HCT116 (cell line): Measurements from ENCODE around the gene BCDIN3D. TPM values are rescaled to one million over a fixed set of nuclear protein-coding genes. Genes with fewer than 3 reads are reported as not detected.

Experiments used
- ATAC-seq: fragments of 200-7000 bp; cut with Tn5 transposase; 2 replicates; pipeline ENCODE4 v1.9.1; 2020; ENCODE audit warnings: mild to moderate bottlenecking, moderate library complexity
- BruUV-seq: library from RNA; stranded (reverse); fragments of 400-500 nt; replicated peaks from 2 replicates; lab custom pipeline; 2021; lab: Mats Ljungman, UMichigan
- CTCF ChIA-PET: fragments of 300-600 bp; sonication (Branson Sonifier 250); formaldehyde crosslinking; loops from one replicate; lab custom pipeline; 2021; ENCODE audit warnings: antibody characterized with exemption; lab: Charles Lee
- POLR2A ChIA-PET: fragments of 300-600, 350-600 bp; sonication (Branson Sonifier 250); formaldehyde crosslinking; loops from one replicate; lab custom pipeline; 2021; ENCODE audit warnings: antibody characterized with exemption; lab: Charles Lee
- RAD21 ChIA-PET, 2 experiments: fragments of 300-600 bp; sonication (Branson Sonifier 250); formaldehyde crosslinking; loops; one replicate each; lab custom pipeline; 2023; ENCODE audit warnings: low total read pairs in 2 of 2; ENCODE audit not compliant: uncharacterized antibody in 2 of 2, unreplicated experiment in 2 of 2, low non-redundant PET in 1 of 2; lab: Charles Lee
- DNase-seq: peaks from one replicate; pipeline ENCODE4 v3.0.0-alpha.2; 2010; ENCODE audit warnings: low read depth, low spot score
- H2AFZ ChIP-seq: fragments of 200-600 bp; shearing (Covaris generic), sonication (generic); 2 replicates; pipeline ENCODE4 v1.6.1; 2017; ENCODE audit warnings: low read depth, mixed run types, mixed read lengths, antibody characterized with exemption, low read length; ENCODE audit not compliant: poor library complexity, severe bottlenecking
- H3K27ac ChIP-seq: 2 replicates; pipeline ENCODE4 v1.5.1; 2012; ENCODE audit warnings: low read depth, low read length
- H3K27me3 ChIP-seq: fragments of 200-600 bp; sonication (generic); 2 replicates; pipeline ENCODE4 v1.6.1; 2016; ENCODE audit warnings: mixed run types, low read length, mixed read lengths; ENCODE audit not compliant: insufficient read depth
- H3K36me3 ChIP-seq, 2 experiments: fragments of 200-500 bp in 1 of 2; fragments of 200-600 bp in 1 of 2; sonication (Bioruptor generic) in 1 of 2; sonication (generic) in 1 of 2; 2 replicates each; pipeline versions ENCODE4 v1.5.1 to v1.6.1; 2014 to 2016; ENCODE audit warnings: low read length in 2 of 2, inconsistent platforms in 1 of 2, mixed read lengths in 1 of 2, mixed run types in 1 of 2; ENCODE audit not compliant: insufficient read depth in 2 of 2, control insufficient read depth in 1 of 2
- H3K4me1 ChIP-seq, 2 experiments: fragments of 200-600 bp in 1 of 2; sonication (generic) in 1 of 2; 2 replicates each; pipeline versions ENCODE4 v1.5.1 to v1.6.1; 2012 to 2017; ENCODE audit warnings: low read length in 2 of 2, inconsistent platforms in 1 of 2, mild to moderate bottlenecking in 1 of 2, mixed read lengths in 1 of 2, mixed run types in 1 of 2, moderate library complexity in 1 of 2; ENCODE audit not compliant: insufficient read depth in 2 of 2, control insufficient read depth in 1 of 2
- H3K4me2 ChIP-seq: fragments of 200-600 bp; sonication (generic); 2 replicates; pipeline ENCODE4 v1.6.1; 2017; ENCODE audit warnings: mixed run types, low read length, mixed read lengths
- H3K4me3 ChIP-seq, 2 experiments: fragments of 200-600 bp in 1 of 2; sonication (generic) in 1 of 2; replicated peaks in 1 of 2; 2 replicates each; pipeline ENCODE4 v1.5.1; 2011 to 2016; ENCODE audit warnings: low read length in 2 of 2, control low read depth in 1 of 2, low read depth in 1 of 2, mild to moderate bottlenecking in 1 of 2, mixed read lengths in 1 of 2, mixed run types in 1 of 2
- H3K79me2 ChIP-seq: fragments of 200-600 bp; sonication (generic); 2 replicates; pipeline ENCODE4 v1.6.1; 2017; ENCODE audit warnings: mild to moderate bottlenecking, mixed run types, low read length, moderate library complexity, mixed read lengths; ENCODE audit not compliant: insufficient read depth
- H3K9ac ChIP-seq: fragments of 200-600 bp; sonication (generic); 2 replicates; pipeline ENCODE4 v1.6.1; 2016; ENCODE audit warnings: low read length, mixed read lengths
- H3K9me2 ChIP-seq: fragments of 200-600 bp; sonication (generic), shearing (Covaris generic); 2 replicates; pipeline ENCODE4 v1.6.1; 2017; ENCODE audit warnings: mixed run types, mild to moderate bottlenecking, moderate library complexity; ENCODE audit not compliant: insufficient read depth
- H3K9me3 ChIP-seq, 2 experiments: fragments of 200-500 bp in 1 of 2; fragments of 200-600 bp in 1 of 2; sonication (Bioruptor generic) in 1 of 2; sonication (generic) in 1 of 2; 2 replicates each; pipeline ENCODE4 v1.6.1; 2014 to 2017; ENCODE audit warnings: low read length in 2 of 2, mixed read lengths in 2 of 2, inconsistent platforms in 1 of 2, low read depth in 1 of 2, mild to moderate bottlenecking in 1 of 2, mixed run types in 1 of 2, moderate library complexity in 1 of 2; ENCODE audit not compliant: control insufficient read depth in 1 of 2, insufficient read depth in 1 of 2
- H4K20me1 ChIP-seq: fragments of 200-600 bp; sonication (generic), shearing (Covaris generic); 2 replicates; pipeline ENCODE4 v1.6.1; 2017; ENCODE audit warnings: mixed run types, mild to moderate bottlenecking, moderate library complexity; ENCODE audit not compliant: insufficient read depth
- CTCF ChIP-seq, 3 experiments: fragments of 200-600 bp in 1 of 3; sonication (generic) in 1 of 3; IDR thresholded peaks in 2 of 3; conservative IDR thresholded peaks in 1 of 3; 2 replicates each; pipeline ENCODE4 v1.5.1; 2012 to 2017; ENCODE audit warnings: low read depth in 2 of 3, low read length in 2 of 3, antibody characterized with exemption in 1 of 3, borderline replicate concordance in 1 of 3, control low read depth in 1 of 3, mild to moderate bottlenecking in 1 of 3, mixed read lengths in 1 of 3, mixed run types in 1 of 3, moderate library complexity in 1 of 3; ENCODE audit not compliant: insufficient read depth in 1 of 3
- POLR2AphosphoS5 ChIP-seq: IDR thresholded peaks from 2 replicates; pipeline ENCODE4 v1.6.1; 2011; ENCODE audit warnings: mild to moderate bottlenecking, low read depth, low read length, moderate library complexity
- RAD21 ChIP-seq: IDR thresholded peaks from 2 replicates; pipeline ENCODE4 v1.6.1; 2012; ENCODE audit warnings: low read depth, mild to moderate bottlenecking
- YY1 ChIP-seq: IDR thresholded peaks from 2 replicates; pipeline ENCODE4 v1.6.1; 2011; ENCODE audit warnings: low read length, low read depth, moderate library complexity, mild to moderate bottlenecking; ENCODE audit not compliant: insufficient replicate concordance; ENCODE audit errors: extremely low read depth
- ZBTB33 ChIP-seq: IDR thresholded peaks from 2 replicates; pipeline ENCODE4 v1.6.1; 2011; ENCODE audit warnings: mild to moderate bottlenecking, low read length, moderate library complexity; ENCODE audit not compliant: insufficient replicate concordance; ENCODE audit errors: extremely low read depth
- ZFX ChIP-seq: fragments of 450-650 bp; IDR thresholded peaks from 2 replicates; pipeline ENCODE4 v1.6.1; 2017
- intact Hi-C: fragments of 100-400 bp; cut with micrococcal nuclease; formaldehyde crosslinking; loops from 2 replicates; pipeline ENCODE4 v1.10.0; 2022
- total RNA-seq: library from RNA; stranded (reverse); gene quantifications from one replicate; pipeline ENCODE4 v1.2.1, GENCODE V29; 2021; ENCODE audit not compliant: unreplicated experiment
- TF ChIP-seq, protein P1 (sequence below): IDR thresholded peaks from 2 replicates; pipeline ENCODE4 v1.6.1; 2012
- TF ChIP-seq, protein P2 (sequence below): IDR thresholded peaks from 2 replicates; pipeline ENCODE4 v1.6.1; 2012

The BCDIN3D gene
- total RNA-seq, 1 experiment from 2014 or later, result 5.7 TPM

- no peak for ATAC-seq
- no TSS peak for BruUV-seq
- Histone ChIP-seq H2AFZ (no peak overlapping the region), H3K9me2 (no peaks in the 10 kb centered on the region), H4K20me1 (no peaks in the 10 kb centered on the region), H3K9ac (no peak overlapping the region), H3K79me2 (no peaks in the 10 kb centered on the region), H3K4me1 (no peaks in the 10 kb centered on the region), H3K9me3 (no peaks in the 10 kb centered on the region), H3K27ac (no peak overlapping the region), H3K4me2 (no peak overlapping the region), H3K36me3 (no peaks in the 10 kb centered on the region; a peak in 1 of 4 replicates), H3K4me3 (no peak overlapping the region), H3K27me3 (no peaks in the 10 kb centered on the region)
- CTCF ChIA-PET, result no interaction called here
- no peak for DNase-seq
- no peak for TF ChIP-seq POLR2AphosphoS5
- TF ChIP-seq, protein P1, sequence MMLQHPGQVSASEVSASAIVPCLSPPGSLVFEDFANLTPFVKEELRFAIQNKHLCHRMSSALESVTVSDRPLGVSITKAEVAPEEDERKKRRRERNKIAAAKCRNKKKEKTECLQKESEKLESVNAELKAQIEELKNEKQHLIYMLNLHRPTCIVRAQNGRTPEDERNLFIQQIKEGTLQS, result no peak
- no peak for TF ChIP-seq ZBTB33
- TF ChIP-seq, protein P2, sequence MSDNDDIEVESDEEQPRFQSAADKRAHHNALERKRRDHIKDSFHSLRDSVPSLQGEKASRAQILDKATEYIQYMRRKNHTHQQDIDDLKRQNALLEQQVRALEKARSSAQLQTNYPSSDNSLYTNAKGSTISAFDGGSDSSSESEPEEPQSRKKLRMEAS, result no peak
- TF ChIP-seq ZFX, result no peak
- no peak for TF ChIP-seq YY1
- no peak for TF ChIP-seq CTCF (IDR thresholded peaks at IDR 0.05 in 2 of 3, conservative IDR thresholded peaks at IDR 0.05 in 1 of 3; ENCODE audit: borderline replicate concordance in 1 of 3, insufficient read depth in 1 of 3, low read depth in 2 of 3, low read length in 2 of 3)
- no peak for TF ChIP-seq RAD21
- intact Hi-C loops, result no loop called here
- RAD21 ChIA-PET, result no interaction called here
- POLR2A ChIA-PET, result no interaction called here
Observed at GRCh38 chr12:49794811-49795653, 47.9 kb downstream of the BCDIN3D start.
